HAP-1 (cell line): Measurements from ENCODE around the gene SPOCK1.

Experiments
- DNase-seq, 2 experiments: peaks; one replicate each; pipeline ENCODE4 v3.0.0-alpha.2; 2016 to 2020; ENCODE audit warnings: low spot score in 2 of 2
- H3K27me3 ChIP-seq: fragments of 250-450 bp; sonication (Bioruptor Pico); 2 replicates; pipeline ENCODE4 v1.5.1; 2020; ENCODE audit warnings: low read depth, mild to moderate bottlenecking, moderate library complexity
- H3K36me3 ChIP-seq: fragments of 250-450 bp; sonication (Bioruptor Pico); replicated peaks from 2 replicates; pipeline ENCODE4 v1.5.1; 2020; ENCODE audit warnings: mild to moderate bottlenecking
- H3K4me1 ChIP-seq: fragments of 250-450 bp; sonication (Bioruptor Pico); 2 replicates; pipeline ENCODE4 v1.5.1; 2020; ENCODE audit warnings: mild to moderate bottlenecking
- H3K4me3 ChIP-seq: fragments of 250-450 bp; sonication (Bioruptor Pico); 2 replicates; pipeline ENCODE4 v1.5.1; 2020; ENCODE audit warnings: mild to moderate bottlenecking, moderate library complexity
- H3K9me3 ChIP-seq: fragments of 250-450 bp; sonication (Bioruptor Pico); 2 replicates; pipeline ENCODE4 v1.5.1; 2020; ENCODE audit warnings: mild to moderate bottlenecking, moderate library complexity
- in situ Hi-C: fragments of 300-500 bp; cut with MboI; formaldehyde crosslinking; loops from 3 replicates; pipeline ENCODE4 v1.14.3; 2020; ENCODE audit warnings: low sequenced_read_pairs, inconsistent platforms, mixed read lengths

The SPOCK1 gene

DNA sequence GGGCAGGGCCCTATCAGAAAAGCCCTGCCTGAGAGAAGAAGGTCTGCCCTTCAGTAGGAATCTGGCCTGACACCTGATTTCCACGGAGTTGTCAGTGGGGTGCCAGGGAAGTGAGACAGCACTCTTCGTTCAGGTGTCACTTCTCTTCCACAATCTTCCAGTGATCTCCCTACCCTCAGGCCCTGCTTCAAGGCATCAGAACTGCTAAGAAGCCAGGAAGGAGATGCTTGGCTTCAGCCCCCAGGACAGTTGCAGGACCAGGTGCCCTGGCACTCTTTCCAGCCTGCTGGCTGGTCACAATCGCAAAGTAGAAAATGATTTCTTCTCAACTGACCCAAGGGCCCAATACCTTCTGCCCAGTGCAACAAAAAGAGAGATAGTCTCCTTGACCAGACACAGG lies 50.3 kb downstream of the SPOCK1 start:
- H3K9me3 ChIP-seq: no peaks in the 10 kb centered on the region
- no peaks in the 10 kb centered on the region for H3K36me3 ChIP-seq
- H3K4me3 ChIP-seq: no peak overlapping the region
- no peak for DNase-seq
- H3K4me1 ChIP-seq: no peaks in the 10 kb centered on the region
- no peaks in the 10 kb centered on the region for H3K27me3 ChIP-seq
- in situ Hi-C loops: no loop called here

GRCh38 chr5:137446615-137447014 lies 52.5 kb downstream of the SPOCK1 start:
- H3K27me3 ChIP-seq: no peaks in the 10 kb centered on the region
- H3K4me3 ChIP-seq: no peak overlapping the region
- H3K4me1 ChIP-seq: no peaks in the 10 kb centered on the region
- no peaks in the 10 kb centered on the region for H3K9me3 ChIP-seq
- no peak for DNase-seq
- H3K36me3 ChIP-seq: no peaks in the 10 kb centered on the region
- in situ Hi-C loops: no loop called here

GRCh38 chr5:137446151-137446550 lies 53.0 kb downstream of the SPOCK1 start:
- in situ Hi-C loops: no loop called here
- Histone ChIP-seq H3K4me1 (no peaks in the 10 kb centered on the region), H3K4me3 (no peak overlapping the region), H3K9me3 (no peaks in the 10 kb centered on the region), H3K36me3 (no peaks in the 10 kb centered on the region), H3K27me3 (no peaks in the 10 kb centered on the region)
- no peak for DNase-seq

DNA sequence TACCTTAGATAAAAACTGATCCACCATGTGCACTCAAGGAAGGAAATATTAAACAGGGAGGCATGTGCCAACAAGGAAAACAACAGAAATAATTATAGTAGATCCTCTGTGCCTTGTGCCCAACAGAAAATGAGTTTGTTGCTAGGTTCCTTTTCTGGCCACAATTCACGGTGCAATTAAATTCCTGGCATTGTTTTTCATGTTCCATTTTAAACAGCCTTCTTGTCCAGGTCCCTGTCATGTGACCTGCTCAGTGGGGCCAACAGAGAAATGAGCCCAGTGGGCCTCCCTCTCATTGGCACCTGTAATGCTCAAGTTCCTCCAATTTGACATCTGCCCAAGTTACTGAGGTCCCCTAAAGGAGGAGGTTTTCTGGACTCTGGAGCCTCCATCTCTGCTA lies 56.5 kb downstream of the SPOCK1 start:
- in situ Hi-C loops: no loop called here
- no peak for DNase-seq
- H3K4me3 ChIP-seq: no peak overlapping the region
- no peaks in the 10 kb centered on the region for H3K27me3 ChIP-seq
- no peaks in the 10 kb centered on the region for H3K36me3 ChIP-seq
- no peaks in the 10 kb centered on the region for H3K4me1 ChIP-seq
- no peaks in the 10 kb centered on the region for H3K9me3 ChIP-seq

DNA sequence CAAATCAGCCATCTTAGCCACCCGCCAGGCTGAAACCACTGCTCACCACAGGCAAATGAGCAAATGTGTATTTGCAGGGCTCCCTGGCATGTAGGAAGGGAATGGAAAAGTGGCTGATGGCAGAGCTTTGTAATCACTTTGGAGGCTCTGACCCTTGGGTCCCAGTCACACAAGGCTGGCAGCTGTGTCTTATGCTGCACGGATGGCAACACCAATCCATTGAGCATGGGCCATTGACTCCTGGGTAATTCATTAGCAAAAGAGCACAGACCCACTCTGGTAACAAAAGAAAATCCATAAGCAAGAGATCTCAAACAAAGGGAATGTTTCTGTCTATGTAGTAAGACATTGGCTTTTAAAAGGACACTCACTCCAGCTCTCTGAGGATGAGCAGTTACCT lies 57.6 kb downstream of the SPOCK1 start:
- in situ Hi-C loops: no loop called here
- Histone ChIP-seq H3K9me3 (no peaks in the 10 kb centered on the region), H3K36me3 (no peaks in the 10 kb centered on the region), H3K4me1 (no peaks in the 10 kb centered on the region), H3K27me3 (no peaks in the 10 kb centered on the region), H3K4me3 (no peak overlapping the region)
- DNase-seq: no peak

- no peak for DNase-seq
- Histone ChIP-seq H3K36me3 (no peaks in the 10 kb centered on the region), H3K9me3 (no peaks in the 10 kb centered on the region), H3K27me3 (no peaks in the 10 kb centered on the region), H3K4me1 (no peaks in the 10 kb centered on the region), H3K4me3 (no peak overlapping the region)
- in situ Hi-C loops: no loop called here
Observed at GRCh38 chr5:137440795-137441194, 58.3 kb downstream of the SPOCK1 start.

DNA sequence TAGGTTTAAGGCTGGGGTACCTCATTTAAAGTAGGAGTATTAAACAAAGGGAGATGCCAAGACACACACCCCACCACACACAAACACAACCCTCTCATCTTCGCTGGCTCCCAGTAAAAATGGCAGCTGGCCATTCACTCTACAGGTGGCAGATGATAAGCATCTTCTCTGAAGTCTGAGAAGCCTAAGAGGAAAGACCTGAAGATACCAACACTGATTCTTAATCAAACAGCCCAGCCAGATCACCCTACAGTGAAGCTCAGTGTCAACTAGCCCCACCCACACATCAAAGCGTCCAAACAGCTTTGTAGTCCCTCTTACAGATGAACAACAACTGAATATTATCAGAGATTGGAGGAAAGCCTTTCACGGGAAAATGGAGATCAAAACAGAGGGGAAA lies 59.5 kb downstream of the SPOCK1 start:
- no peak for DNase-seq
- H3K4me3 ChIP-seq: no peak overlapping the region
- H3K27me3 ChIP-seq: no peaks in the 10 kb centered on the region
- no peaks in the 10 kb centered on the region for H3K4me1 ChIP-seq
- in situ Hi-C loops: no loop called here
- no peaks in the 10 kb centered on the region for H3K36me3 ChIP-seq
- no peaks in the 10 kb centered on the region for H3K9me3 ChIP-seq

DNA sequence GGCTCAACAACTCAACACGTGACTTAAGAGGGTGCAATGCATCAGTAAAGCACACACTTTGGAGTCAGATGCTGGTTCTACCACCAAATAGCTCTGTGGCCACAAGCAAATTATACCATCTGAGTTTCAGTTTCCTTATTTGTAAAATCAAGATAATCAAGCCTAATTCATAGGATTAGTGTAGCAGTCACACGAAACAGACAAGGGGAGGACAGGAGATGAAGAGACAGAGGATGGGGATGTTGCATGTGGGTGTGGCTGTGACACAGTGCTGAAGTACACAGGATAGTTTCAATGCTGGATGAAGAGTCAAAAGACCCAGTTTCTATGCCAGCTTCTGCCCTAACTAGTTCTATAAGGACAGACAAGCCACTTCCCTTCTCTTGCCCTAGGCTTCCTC lies 60.2 kb downstream of the SPOCK1 start:
- in situ Hi-C loops: no loop called here
- H3K36me3 ChIP-seq: no peaks in the 10 kb centered on the region
- no peak for DNase-seq
- H3K27me3 ChIP-seq: no peaks in the 10 kb centered on the region
- H3K9me3 ChIP-seq: no peaks in the 10 kb centered on the region
- H3K4me1 ChIP-seq: no peaks in the 10 kb centered on the region
- H3K4me3 ChIP-seq: no peak overlapping the region

GRCh38 chr5:137437774-137438173 lies 61.4 kb downstream of the SPOCK1 start:
- Histone ChIP-seq H3K36me3 (no peaks in the 10 kb centered on the region), H3K27me3 (no peaks in the 10 kb centered on the region), H3K4me1 (no peaks in the 10 kb centered on the region), H3K9me3 (no peaks in the 10 kb centered on the region), H3K4me3 (no peak overlapping the region)
- in situ Hi-C loops: no loop called here
- DNase-seq: no peak

GRCh38 chr5:137433539-137433938 lies 65.6 kb downstream of the SPOCK1 start:
- no peak for DNase-seq
- no peaks in the 10 kb centered on the region for H3K36me3 ChIP-seq
- no peaks in the 10 kb centered on the region for H3K4me1 ChIP-seq
- in situ Hi-C loops: no loop called here
- H3K27me3 ChIP-seq: no peaks in the 10 kb centered on the region
- no peak overlapping the region for H3K4me3 ChIP-seq
- H3K9me3 ChIP-seq: no peaks in the 10 kb centered on the region

GRCh38 chr5:137432376-137432775 lies 66.8 kb downstream of the SPOCK1 start:
- in situ Hi-C loops: no loop called here
- no peaks in the 10 kb centered on the region for H3K36me3 ChIP-seq
- no peak overlapping the region for H3K4me3 ChIP-seq
- no peaks in the 10 kb centered on the region for H3K27me3 ChIP-seq
- H3K9me3 ChIP-seq: no peaks in the 10 kb centered on the region
- H3K4me1 ChIP-seq: no peaks in the 10 kb centered on the region
- DNase-seq: no peak

DNA sequence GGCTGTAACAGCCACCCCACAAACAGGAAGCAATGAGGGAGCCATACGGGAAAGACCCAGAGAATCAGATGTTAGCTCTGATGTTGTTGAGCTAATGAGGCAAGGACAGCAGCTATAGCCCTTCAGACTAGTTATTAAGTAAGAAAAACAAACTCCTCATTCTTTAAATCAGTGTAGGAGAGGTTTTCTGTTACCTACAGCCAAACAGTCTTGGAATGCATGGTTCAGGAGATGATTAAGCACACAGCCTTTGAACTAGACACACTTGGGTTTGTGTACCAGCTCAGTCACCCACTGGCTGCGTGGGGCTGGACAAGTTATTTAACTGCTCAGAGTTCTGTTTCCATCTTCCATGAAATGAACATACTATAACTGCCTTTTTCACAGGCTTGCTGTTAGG lies 68.1 kb downstream of the SPOCK1 start:
- Histone ChIP-seq H3K4me3 (no peak overlapping the region), H3K36me3 (no peaks in the 10 kb centered on the region), H3K9me3 (no peaks in the 10 kb centered on the region), H3K4me1 (no peaks in the 10 kb centered on the region), H3K27me3 (no peaks in the 10 kb centered on the region)
- DNase-seq: no peak
- in situ Hi-C loops: no loop called here

GRCh38 chr5:137415231-137415681 lies 83.9 kb downstream of the SPOCK1 start:
- in situ Hi-C loops: no loop called here
- Histone ChIP-seq H3K4me3 (no peak overlapping the region), H3K9me3 (no peaks in the 10 kb centered on the region), H3K4me1 (no peaks in the 10 kb centered on the region), H3K27me3 (no peaks in the 10 kb centered on the region), H3K36me3 (no peaks in the 10 kb centered on the region)
- DNase-seq: no peak

DNA sequence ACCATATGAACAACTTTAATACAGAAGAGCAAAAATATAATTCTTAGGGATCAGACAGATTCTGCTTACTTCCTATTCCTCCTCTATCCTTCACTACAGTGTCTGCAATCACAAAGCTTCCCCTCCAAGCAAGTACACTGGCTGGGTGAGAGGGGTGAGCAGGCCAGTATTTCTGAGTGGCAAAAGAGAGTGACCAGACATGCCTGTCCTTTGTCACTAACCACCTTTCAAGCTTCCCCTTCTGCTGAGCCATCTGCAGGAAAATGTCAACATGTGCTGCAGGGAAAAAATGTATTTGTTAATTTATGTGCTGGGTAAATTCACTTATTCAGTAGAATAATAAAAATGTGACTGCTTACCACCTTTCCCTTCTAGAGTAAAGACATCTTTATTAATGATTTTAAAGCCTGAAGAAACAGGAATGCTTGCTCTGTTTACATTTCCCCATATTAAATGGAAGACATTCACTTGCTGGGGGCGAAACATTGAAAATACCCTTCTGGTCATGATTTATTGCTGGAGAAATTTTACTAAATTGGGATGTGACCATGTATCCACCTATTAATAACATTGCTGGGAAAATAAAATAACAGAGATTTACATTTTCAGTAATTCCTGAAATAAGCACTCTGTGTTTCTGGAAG lies 84.9 kb downstream of the SPOCK1 start:
- Histone ChIP-seq H3K9me3 (no peaks in the 10 kb centered on the region), H3K27me3 (no peaks in the 10 kb centered on the region), H3K4me3 (no peak overlapping the region), H3K36me3 (no peaks in the 10 kb centered on the region), H3K4me1 (no peaks in the 10 kb centered on the region)
- no peak for DNase-seq
- in situ Hi-C loops: no loop called here

DNA sequence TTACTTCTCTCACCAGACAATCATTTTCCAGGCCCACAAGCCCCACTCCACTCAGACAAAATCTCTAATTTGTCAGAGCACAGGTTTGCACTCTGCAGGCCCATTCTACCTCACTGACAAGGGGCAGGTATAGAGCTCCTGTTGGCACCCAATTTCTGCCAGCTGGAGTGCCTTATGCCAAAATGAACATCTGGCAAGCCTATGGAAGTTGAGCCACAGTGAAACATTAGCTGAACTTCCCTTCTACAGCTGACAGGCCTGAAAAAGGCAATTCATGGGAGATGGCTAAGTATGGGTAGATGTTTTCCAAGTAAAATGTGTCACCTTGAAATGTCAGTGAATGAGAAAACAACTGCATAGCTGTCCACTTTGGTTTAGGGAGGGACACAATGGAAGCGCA lies 87.0 kb downstream of the SPOCK1 start:
- Histone ChIP-seq H3K4me1 (no peaks in the 10 kb centered on the region), H3K4me3 (no peak overlapping the region), H3K27me3 (no peaks in the 10 kb centered on the region), H3K36me3 (no peaks in the 10 kb centered on the region), H3K9me3 (no peaks in the 10 kb centered on the region)
- in situ Hi-C loops: no loop called here
- DNase-seq: no peak
